ENCODE measurements around the gene LYST.

DNA sequence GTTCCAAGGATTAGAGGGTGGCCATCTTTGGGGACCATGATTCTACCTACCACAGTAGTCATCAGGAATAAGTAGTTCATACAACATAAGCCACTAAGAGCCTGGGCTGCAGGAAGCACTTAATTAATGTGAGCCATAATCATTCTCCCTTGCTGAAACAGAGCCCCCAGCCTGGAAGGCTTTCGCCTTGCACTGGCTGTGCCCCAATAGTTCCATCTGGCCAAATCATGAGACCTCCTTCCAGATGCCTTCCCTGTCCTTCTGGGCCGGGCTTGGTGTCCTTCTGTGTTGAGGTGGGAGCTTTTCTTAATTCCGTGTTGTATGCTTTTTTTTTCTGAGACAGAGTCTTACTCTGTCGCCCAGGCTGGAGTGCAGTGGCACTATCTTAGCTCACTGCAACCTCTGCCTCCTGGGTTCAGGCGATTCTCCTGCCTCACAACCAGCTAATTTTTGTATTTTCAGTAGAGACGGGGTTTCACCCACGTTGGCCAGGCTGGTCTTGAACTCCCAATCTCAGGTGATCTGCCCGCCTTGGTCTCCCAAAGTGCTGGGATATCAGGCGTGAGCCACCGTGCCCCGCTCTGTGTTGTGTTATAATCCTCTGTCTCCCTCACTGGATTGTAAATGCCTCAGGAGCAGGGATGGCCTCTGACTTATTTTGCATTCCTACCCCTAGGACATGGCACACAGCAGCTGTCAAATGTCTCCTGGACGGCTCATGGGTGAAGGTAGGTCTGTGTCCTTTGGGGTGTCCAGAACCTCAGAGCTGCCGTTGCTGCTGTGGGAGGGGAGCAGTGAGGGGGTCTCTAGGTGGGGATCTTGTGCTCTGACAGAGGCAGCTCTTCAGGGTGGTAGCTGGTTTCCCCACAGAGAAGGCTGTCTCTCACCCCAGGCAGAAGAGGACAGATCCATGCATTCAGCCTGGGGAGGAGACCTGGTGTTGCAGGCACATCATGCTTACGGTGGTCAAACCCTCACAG, 227.2 kb downstream of the LYST start:
- TF ChIP-seq, protein P1, sequence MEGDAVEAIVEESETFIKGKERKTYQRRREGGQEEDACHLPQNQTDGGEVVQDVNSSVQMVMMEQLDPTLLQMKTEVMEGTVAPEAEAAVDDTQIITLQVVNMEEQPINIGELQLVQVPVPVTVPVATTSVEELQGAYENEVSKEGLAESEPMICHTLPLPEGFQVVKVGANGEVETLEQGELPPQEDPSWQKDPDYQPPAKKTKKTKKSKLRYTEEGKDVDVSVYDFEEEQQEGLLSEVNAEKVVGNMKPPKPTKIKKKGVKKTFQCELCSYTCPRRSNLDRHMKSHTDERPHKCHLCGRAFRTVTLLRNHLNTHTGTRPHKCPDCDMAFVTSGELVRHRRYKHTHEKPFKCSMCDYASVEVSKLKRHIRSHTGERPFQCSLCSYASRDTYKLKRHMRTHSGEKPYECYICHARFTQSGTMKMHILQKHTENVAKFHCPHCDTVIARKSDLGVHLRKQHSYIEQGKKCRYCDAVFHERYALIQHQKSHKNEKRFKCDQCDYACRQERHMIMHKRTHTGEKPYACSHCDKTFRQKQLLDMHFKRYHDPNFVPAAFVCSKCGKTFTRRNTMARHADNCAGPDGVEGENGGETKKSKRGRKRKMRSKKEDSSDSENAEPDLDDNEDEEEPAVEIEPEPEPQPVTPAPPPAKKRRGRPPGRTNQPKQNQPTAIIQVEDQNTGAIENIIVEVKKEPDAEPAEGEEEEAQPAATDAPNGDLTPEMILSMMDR (optimal IDR thresholded peaks at IDR 0.05 in 1 of 3, IDR thresholded peaks at IDR 0.05 in 1 of 3, conservative IDR thresholded peaks at IDR 0.05 in 1 of 3; ENCODE audit: extremely low read depth in 1 of 3, insufficient read depth in 2 of 3, low read length in 3 of 3): no peak
- no peak for TF ChIP-seq EZH2 (IDR thresholded peaks at IDR 0.05; ENCODE audit: low read length)
